Activated CD4-positive, alpha-beta T cell treated with anti-CD3 and anti-CD28 coated beads, Interleukin-2, amount 10 ng/mL, durations not matched to agents 7 days and 5 days (primary cell): ENCODE measurements around the gene SERPINB8. TPM values are rescaled to one million over a fixed set of nuclear protein-coding genes. Genes with fewer than 3 reads are reported as not detected.
"Not testable (repeated sequence)": the region's sequence is repeated elsewhere in the genome, so short reads cannot be mapped to it uniquely, and the experiment has no call there.

Source experiments
- CTCF ChIA-PET: fragments of 350-600 bp; sonication (Branson Sonifier 250); formaldehyde crosslinking; loops from one replicate; lab custom pipeline; 2021; ENCODE audit warnings: antibody characterized with exemption; lab: Charles Lee
- POLR2A ChIA-PET: fragments of 350-600 bp; sonication (Branson Sonifier 250); formaldehyde crosslinking; loops from one replicate; lab custom pipeline; 2021; ENCODE audit warnings: antibody characterized with exemption; lab: Charles Lee
- DNase-seq: peaks from one replicate; pipeline ENCODE4 v3.0.0-alpha.2; 2020
- H3K27ac Mint-ChIP-seq: one replicate; pipeline ENCODE4 v1.8.0; 2021; ENCODE audit warnings: mild to moderate bottlenecking, moderate library complexity, mixed read lengths
- H3K27me3 Mint-ChIP-seq: one replicate; pipeline ENCODE4 v1.8.0; 2021; ENCODE audit warnings: mixed read lengths
- H3K36me3 Mint-ChIP-seq: one replicate; pipeline ENCODE4 v1.8.0; 2021; ENCODE audit warnings: low read depth, mixed read lengths
- H3K4me1 Mint-ChIP-seq: one replicate; pipeline ENCODE4 v1.8.0; 2021; ENCODE audit warnings: mixed read lengths
- H3K4me3 Mint-ChIP-seq: one replicate; pipeline ENCODE4 v1.8.0; 2021; ENCODE audit warnings: mild to moderate bottlenecking, moderate library complexity, mixed read lengths
- H3K9me3 Mint-ChIP-seq: one replicate; pipeline ENCODE4 v1.8.0; 2021; ENCODE audit warnings: mixed read lengths
- total RNA-seq, 2 experiments: library from RNA; stranded (reverse); gene quantifications; one replicate each; pipeline ENCODE4 v1.2.3, GENCODE V29; 2021

The SERPINB8 gene
- 1 to 10 TPM; 5.3 to 6.1 TPM for total RNA-seq

- Mint-ChIP-seq H3K27ac (peak within 1 kb of the TSS; percentile 98), H3K9me3 (no peaks in the 10 kb centered on the region), H3K4me1 (peaks cover 28% of the 10 kb centered on the region), H3K4me3 (peak within 1 kb of the TSS; percentile 91), H3K36me3 (no peaks in the 10 kb centered on the region), H3K27me3 (peaks cover 3% of the 10 kb centered on the region)
- ChIA-PET CTCF (interaction anchor here (0.6 to 1.1 kb wide), 2 partner anchors 34 to 1775 kb away, joined by 3 read pairs; no protein-coding TSS in a partner anchor), POLR2A (interaction anchor here (0.6 kb wide), 1 partner anchor 464 kb away, joined by 3 read pairs; no protein-coding TSS in a partner anchor)
- DNase-seq: peak; percentile 82
Observed at GRCh38 chr18:63969942-63970808, at the start of gene SERPINB8. Gene SERPINB8 (plus strand): TSS chr18:63970081. CDS start chr18:63978309, 8,228 bp downstream.

- ChIA-PET POLR2A (no interaction called here), CTCF (interaction anchor here (1.0 kb wide), 1 partner anchor 14 kb away, joined by 3 read pairs; no protein-coding TSS in a partner anchor)
- no peaks in the 10 kb centered on the region for H3K36me3 Mint-ChIP-seq
- no peaks in the 10 kb centered on the region for H3K9me3 Mint-ChIP-seq
- H3K27ac Mint-ChIP-seq: no peak overlapping the region
- no peak for DNase-seq
- no peak overlapping the region for H3K4me3 Mint-ChIP-seq
- H3K4me1 Mint-ChIP-seq: no peaks in the 10 kb centered on the region
- H3K27me3 Mint-ChIP-seq: peaks cover 25% of the 10 kb centered on the region
Observed at GRCh38 chr18:63922049-63922448, 47.8 kb upstream of the SERPINB8 start.

GRCh38 chr18:63924551-63924950 is 45.3 kb upstream of the SERPINB8 start:
- no peak for DNase-seq
- POLR2A ChIA-PET: no interaction called here
- Mint-ChIP-seq H3K4me3 (no peak overlapping the region), H3K36me3 (no peaks in the 10 kb centered on the region), H3K27ac (no peak overlapping the region), H3K27me3 (peaks cover 20% of the 10 kb centered on the region), H3K9me3 (no peaks in the 10 kb centered on the region), H3K4me1 (no peaks in the 10 kb centered on the region)
- CTCF ChIA-PET: interaction anchor here (1.0 kb wide), 1 partner anchor 12 kb away, joined by 3 read pairs; no protein-coding TSS in a partner anchor

GRCh38 chr18:63928331-63928730 is 41.5 kb upstream of the SERPINB8 start:
- H3K36me3 Mint-ChIP-seq: no peaks in the 10 kb centered on the region
- no peak for DNase-seq
- no peak overlapping the region for H3K27ac Mint-ChIP-seq
- no peak overlapping the region for H3K4me3 Mint-ChIP-seq
- H3K4me1 Mint-ChIP-seq: no peaks in the 10 kb centered on the region
- CTCF ChIA-PET: interaction anchor here (0.9 kb wide), 1 partner anchor 9 kb away, joined by 3 read pairs; no protein-coding TSS in a partner anchor
- no peaks in the 10 kb centered on the region for H3K9me3 Mint-ChIP-seq
- POLR2A ChIA-PET: no interaction called here
- peaks cover 28% of the 10 kb centered on the region for H3K27me3 Mint-ChIP-seq

GRCh38 chr18:63929369-63929768 is 40.5 kb upstream of the SERPINB8 start:
- peaks cover 30% of the 10 kb centered on the region for H3K27me3 Mint-ChIP-seq
- H3K4me1 Mint-ChIP-seq, H3K9me3 Mint-ChIP-seq, CTCF ChIA-PET, H3K36me3 Mint-ChIP-seq, POLR2A ChIA-PET, DNase-seq, H3K4me3 Mint-ChIP-seq, H3K27ac Mint-ChIP-seq: not testable (repeated sequence)

GRCh38 chr18:63930773-63931354 is 39.0 kb upstream of the SERPINB8 start:
- H3K36me3 Mint-ChIP-seq: no peaks in the 10 kb centered on the region
- no peak overlapping the region for H3K4me3 Mint-ChIP-seq
- peaks cover 38% of the 10 kb centered on the region for H3K27me3 Mint-ChIP-seq
- H3K9me3 Mint-ChIP-seq: no peaks in the 10 kb centered on the region
- CTCF ChIA-PET: interaction anchor here (0.6 kb wide), 1 partner anchor 348 kb away, joined by 3 read pairs; no protein-coding TSS in a partner anchor
- DNase-seq: no peak
- no peaks in the 10 kb centered on the region for H3K4me1 Mint-ChIP-seq
- H3K27ac Mint-ChIP-seq: no peak overlapping the region
- POLR2A ChIA-PET: no interaction called here

- ChIA-PET POLR2A (no interaction called here), CTCF (interaction anchor here (0.8 to 1.6 kb wide), 12 partner anchors 8 to 112 kb away, joined by 3 to 6 read pairs (median 3); no protein-coding TSS in a partner anchor)
- H3K36me3 Mint-ChIP-seq: no peaks in the 10 kb centered on the region
- peaks cover 32% of the 10 kb centered on the region for H3K27me3 Mint-ChIP-seq
- H3K4me3 Mint-ChIP-seq: peak overlapping the region; percentile 46
- DNase-seq: peak; percentile 43
- no peaks in the 10 kb centered on the region for H3K9me3 Mint-ChIP-seq
- no peak overlapping the region for H3K27ac Mint-ChIP-seq
- peaks cover 2% of the 10 kb centered on the region for H3K4me1 Mint-ChIP-seq
Observed at GRCh38 chr18:63936156-63936931, 33.5 kb upstream of the SERPINB8 start.

- no peak for DNase-seq
- H3K4me1 Mint-ChIP-seq: peaks cover 2% of the 10 kb centered on the region
- peaks cover 34% of the 10 kb centered on the region for H3K27me3 Mint-ChIP-seq
- H3K9me3 Mint-ChIP-seq: no peaks in the 10 kb centered on the region
- ChIA-PET POLR2A (no interaction called here), CTCF (interaction anchor here (0.8 to 1.6 kb wide), 10 partner anchors 9 to 113 kb away, joined by 3 to 6 read pairs (median 3); no protein-coding TSS in a partner anchor)
- H3K27ac Mint-ChIP-seq: no peak overlapping the region
- no peaks in the 10 kb centered on the region for H3K36me3 Mint-ChIP-seq
- H3K4me3 Mint-ChIP-seq: no peak overlapping the region
Observed at GRCh38 chr18:63936932-63937393, 32.9 kb upstream of the SERPINB8 start.

GRCh38 chr18:63940008-63940407 is 29.9 kb upstream of the SERPINB8 start:
- no peaks in the 10 kb centered on the region for H3K36me3 Mint-ChIP-seq
- peaks cover 37% of the 10 kb centered on the region for H3K27me3 Mint-ChIP-seq
- no peaks in the 10 kb centered on the region for H3K9me3 Mint-ChIP-seq
- H3K4me1 Mint-ChIP-seq: peaks cover 2% of the 10 kb centered on the region
- CTCF ChIA-PET: no interaction called here
- no peak for DNase-seq
- POLR2A ChIA-PET: no interaction called here
- H3K4me3 Mint-ChIP-seq: no peak overlapping the region
- no peak overlapping the region for H3K27ac Mint-ChIP-seq

GRCh38 chr18:63940543-63941050 is 29.3 kb upstream of the SERPINB8 start:
- POLR2A ChIA-PET, H3K9me3 Mint-ChIP-seq, DNase-seq, H3K4me3 Mint-ChIP-seq, H3K27ac Mint-ChIP-seq, H3K36me3 Mint-ChIP-seq, H3K4me1 Mint-ChIP-seq: not testable (repeated sequence)
- CTCF ChIA-PET: interaction anchor here (0.6 kb wide), 1 partner anchor 44 kb away, joined by 5 read pairs; no protein-coding TSS in a partner anchor
- peaks cover 39% of the 10 kb centered on the region for H3K27me3 Mint-ChIP-seq

GRCh38 chr18:63947051-63947790 is 22.7 kb upstream of the SERPINB8 start:
- peaks cover 31% of the 10 kb centered on the region for H3K4me1 Mint-ChIP-seq
- H3K9me3 Mint-ChIP-seq: no peaks in the 10 kb centered on the region
- peaks cover 47% of the 10 kb centered on the region for H3K27me3 Mint-ChIP-seq
- ChIA-PET CTCF (interaction anchor here (1.0 kb wide), 1 partner anchor 17 kb away, joined by 3 read pairs; no protein-coding TSS in a partner anchor), POLR2A (no interaction called here)
- H3K36me3 Mint-ChIP-seq: no peaks in the 10 kb centered on the region
- H3K27ac Mint-ChIP-seq: no peak overlapping the region
- no peak for DNase-seq
- H3K4me3 Mint-ChIP-seq: no peak overlapping the region
